Embryonic facial prominence (tissue), 1 donor: Measurements from ENCODE around the gene ZDHHC14.

Experiments
- DNase-seq: peaks from one replicate; pipeline ENCODE4 v3.0.0-alpha.2; 2016; ENCODE audit errors: extremely low spot score

The ZDHHC14 gene

DNA sequence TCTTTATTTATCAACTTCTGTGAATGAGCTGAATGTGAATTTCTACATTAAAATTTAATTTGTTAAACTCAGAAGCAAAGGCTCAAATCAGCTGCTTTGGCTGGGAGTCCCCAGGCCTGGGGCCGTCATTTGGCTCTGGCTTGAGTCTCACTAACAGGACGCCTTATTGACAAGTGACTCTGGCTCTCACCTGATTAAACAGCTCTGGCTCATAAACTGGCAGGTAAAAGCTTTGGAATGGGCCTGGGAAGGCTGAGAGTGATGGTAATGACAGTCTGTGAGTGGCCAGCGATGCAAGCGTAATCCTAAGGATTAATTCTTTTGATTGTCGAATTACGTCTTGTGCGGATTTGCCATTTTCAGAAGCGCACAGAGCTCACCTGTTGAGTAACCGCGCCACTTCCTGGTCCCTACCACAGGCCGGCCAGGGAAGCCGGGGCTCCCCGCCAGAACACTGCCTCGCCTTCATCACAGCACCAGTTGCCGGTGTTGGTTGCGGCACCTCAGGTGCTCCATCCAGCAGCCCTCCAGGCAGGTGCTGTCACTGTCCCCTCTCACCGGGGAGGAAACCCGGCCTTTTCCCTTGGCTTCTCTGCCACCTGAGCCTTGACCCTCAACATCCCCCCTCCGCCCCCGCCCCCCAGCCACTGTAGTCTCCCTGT is 110.7 kb downstream of the ZDHHC14 start:
- DNase-seq, result no peak

GRCh38 chr6:157492249-157492648 is 111.3 kb downstream of the ZDHHC14 start:
- DNase-seq, result no peak

- DNase-seq, result no peak
These were observed 111.8 kb downstream of the ZDHHC14 start for GRCh38 chr6:157492741-157493140.

GRCh38 chr6:157493173-157493572 is 112.2 kb downstream of the ZDHHC14 start:
- no peak for DNase-seq

- no peak for DNase-seq
These were observed 112.6 kb downstream of the ZDHHC14 start for GRCh38 chr6:157493576-157493975.

- DNase-seq, result no peak
These were observed 113.2 kb downstream of the ZDHHC14 start for GRCh38 chr6:157494132-157494710.

DNA sequence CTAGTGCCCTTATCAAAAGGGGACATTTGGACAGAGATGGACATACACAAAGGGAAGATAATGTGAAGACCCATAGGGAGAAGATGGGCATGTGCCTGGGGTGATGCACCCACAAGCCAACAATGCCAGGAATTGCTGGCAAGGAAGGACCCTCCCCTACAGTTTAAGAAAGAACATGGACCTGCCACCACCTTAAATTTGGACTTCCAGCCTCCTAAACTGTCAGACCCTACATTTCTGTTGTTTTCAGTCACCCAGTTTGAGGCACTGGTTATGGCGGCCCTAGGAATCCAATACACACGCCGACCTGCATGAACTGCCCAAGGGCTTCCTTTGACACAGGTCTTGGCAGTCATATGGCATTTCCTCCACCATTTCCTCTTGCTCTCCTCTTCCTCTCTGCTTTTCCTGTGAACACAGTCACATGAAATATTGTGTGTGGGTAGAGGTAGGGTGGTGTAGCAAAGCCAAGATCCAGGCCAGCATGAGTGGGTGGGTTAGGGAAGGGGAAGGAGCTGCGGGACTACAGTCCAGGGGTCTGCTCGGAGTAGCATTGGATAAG is 115.6 kb downstream of the ZDHHC14 start:
- DNase-seq, result no peak

- DNase-seq, result no peak
These were observed 116.6 kb downstream of the ZDHHC14 start for GRCh38 chr6:157497579-157497978.

GRCh38 chr6:157498817-157499216 is 117.8 kb downstream of the ZDHHC14 start:
- DNase-seq, result no peak

GRCh38 chr6:157500022-157500421 is 119.0 kb downstream of the ZDHHC14 start:
- DNase-seq, result no peak

DNA sequence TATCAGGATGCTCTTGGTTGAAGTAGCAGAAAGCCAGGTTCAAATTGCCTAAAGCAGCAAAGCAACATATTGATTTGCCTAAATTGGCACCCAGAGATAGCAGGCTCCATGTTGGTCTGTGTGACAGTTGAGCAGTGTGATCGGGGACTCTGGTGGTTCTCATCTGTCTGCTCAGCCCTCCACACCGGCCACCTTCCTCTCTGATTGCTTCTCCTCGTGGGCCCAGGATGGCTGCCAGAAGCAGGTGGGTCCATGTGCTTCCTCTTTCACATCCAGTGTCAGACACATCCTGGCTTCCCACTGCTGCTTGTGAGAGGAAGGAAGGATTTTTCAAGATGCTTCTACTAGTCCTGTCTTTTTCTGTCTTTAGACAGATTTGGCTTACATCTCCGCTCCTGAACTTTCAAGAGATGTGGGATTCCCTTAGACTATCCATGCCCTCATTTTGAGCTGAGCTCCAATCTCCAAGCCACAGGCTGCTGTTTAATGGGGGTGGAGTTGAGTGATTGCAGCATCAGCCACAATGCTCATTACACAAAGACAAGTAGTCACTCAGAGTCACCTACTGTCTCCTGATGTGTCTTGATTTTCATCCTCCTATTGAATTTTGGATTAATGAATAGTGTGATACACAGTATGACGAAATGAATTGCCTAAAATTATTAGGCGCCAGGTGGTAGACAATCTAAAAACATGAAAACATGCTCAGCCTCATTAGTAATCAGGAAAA is 122.2 kb downstream of the ZDHHC14 start:
- no peak for DNase-seq

DNA sequence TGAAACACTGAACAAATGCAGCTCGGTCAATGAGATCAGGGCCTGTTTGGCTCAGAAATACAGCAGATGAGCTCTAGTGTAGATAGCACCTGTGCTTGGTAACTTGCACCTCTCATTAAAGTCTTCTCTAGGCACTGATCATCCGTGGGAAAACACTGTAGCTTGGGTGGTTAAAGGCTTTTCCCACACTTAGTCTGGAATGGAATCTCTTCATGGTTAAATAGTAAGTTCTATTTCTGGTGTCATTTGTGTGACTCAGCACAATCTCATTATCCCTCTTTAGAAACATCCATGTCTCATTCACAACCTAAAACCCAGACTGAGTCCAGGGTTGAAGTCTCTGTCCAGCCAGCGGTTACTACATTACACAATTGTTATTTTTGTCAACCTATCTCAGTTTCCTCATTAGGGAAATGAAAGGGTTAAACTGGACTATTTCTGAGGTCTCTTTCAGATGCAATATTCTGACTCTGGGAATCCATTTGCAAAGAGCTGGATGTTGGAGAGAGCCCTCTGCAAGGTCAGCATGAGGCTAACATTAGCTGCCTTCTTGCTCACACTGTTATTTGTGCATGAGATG is 125.0 kb downstream of the ZDHHC14 start:
- DNase-seq, result no peak

DNA sequence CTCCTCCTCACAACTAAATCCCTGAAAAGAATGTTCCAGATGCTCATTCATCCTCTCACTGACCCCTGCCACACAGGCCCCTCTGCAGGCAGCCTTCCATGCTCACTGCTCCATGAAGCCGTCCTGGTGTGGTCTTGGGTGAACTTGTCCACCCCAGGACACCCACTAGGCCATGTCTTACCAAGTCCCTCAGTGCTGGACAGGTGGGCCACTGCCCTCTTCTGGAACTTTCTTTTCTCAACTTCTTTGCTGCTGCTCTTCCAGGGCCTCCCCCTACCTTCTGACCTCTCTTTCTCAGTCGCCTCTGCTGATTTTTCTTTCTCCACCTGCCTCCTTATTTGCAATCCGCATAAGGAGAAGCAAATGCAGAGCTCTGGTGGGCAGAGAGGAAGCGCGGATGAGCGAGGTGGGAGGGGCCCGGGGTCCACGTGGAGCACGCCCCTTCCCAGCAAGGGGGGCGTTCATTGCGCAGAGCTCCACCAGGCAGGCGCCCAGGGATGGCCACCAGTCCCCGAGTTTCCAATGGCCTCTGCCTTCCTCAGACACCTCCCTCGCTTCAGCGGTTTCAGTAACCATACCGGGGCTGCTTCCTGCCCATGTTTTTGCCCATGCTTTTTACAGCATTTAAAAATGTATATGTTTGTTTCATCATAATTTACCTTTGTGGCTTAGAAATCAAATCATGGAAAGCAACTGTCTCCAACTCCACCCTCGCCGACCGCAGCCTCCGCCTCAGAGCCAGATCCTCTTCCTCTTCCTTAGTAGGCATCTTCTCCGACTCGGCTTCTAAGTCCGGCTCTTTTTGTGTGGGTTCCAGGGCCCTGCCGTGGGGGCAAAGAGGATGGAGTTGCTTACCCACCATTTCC is 129.6 kb downstream of the ZDHHC14 start:
- no peak for DNase-seq

- DNase-seq, result no peak
These were observed 130.8 kb downstream of the ZDHHC14 start for GRCh38 chr6:157511682-157512381.

DNA sequence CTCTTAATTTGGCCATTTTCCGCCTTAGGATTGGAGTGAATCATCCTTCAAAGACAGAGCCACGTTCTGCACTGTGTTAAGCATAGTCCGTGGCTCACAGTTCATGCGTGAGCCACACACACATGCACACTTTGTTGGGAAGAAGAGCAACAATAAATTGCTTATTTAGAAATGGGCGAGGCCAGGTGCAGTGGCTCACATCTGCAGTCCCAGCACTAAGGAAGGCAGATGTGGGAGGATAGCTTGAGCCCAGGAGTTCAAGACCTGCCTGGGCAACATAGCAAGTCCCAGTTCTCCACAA is 131.3 kb downstream of the ZDHHC14 start:
- no peak for DNase-seq

DNA sequence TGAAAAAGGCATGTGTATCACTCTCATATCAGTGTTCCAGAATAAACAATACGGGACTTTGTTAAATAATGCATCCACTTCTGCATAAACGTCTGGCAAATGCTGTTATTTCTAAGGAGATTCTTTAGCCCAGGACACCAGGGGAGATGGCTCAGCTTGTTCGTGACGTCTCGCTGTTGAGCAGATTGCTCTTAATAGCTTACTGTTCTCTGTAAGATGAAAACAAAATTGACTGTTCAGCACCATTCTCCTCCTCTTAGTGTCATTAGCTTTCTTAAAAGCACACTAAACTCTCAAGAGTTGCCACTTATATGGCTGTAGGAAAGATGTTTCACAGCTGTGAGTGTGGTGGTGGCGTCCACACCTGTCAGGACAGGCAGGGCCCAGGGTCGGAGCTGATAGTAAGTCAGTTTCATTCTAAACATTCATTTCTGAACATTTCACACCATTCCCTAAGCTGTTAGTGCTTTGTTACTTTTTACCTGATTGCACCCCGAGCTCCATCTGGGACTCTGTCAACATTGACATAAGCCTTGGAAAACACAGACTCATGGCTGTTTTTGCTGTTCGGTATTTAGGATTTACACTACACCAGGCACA is 132.1 kb downstream of the ZDHHC14 start:
- no peak for DNase-seq

DNA sequence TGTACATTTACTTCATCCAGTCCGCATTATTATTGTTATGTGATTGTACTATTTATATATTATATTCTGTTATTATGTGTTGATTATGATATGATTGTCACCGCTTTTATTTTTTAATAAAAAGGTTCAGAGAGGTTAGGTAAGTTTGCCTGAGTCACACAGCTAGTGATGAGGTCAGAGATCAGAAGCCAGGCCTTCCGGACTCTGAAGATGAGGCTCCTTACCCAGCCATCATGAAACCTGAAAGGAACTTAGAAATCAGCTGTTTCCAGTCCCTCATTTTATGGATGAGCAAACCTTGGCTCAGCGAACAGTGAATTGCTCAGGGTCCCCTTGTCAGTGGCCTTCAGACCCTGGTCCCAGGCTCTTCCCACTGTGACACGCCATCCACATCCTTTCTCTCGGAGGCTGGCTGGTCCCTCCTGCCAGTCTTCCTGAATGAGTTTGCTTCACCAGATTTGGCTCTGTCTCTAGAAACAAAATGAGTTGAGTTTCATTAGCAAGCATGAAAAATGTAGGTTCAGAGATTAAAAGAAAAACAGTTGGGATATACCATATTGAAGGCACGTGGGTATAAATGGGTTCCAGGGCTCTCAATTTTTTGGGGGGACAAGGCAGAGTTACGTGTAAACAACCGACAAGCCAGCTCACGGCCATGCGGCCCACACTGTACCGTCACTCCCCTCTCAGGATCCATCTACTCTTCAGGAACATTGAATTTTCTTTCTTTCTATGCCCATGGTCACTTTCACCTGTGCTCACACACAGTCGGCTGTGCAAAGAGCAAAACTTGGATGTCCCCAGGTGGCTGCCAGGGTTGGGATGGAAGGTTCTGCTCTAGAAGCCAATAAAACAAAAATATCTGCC is 132.9 kb downstream of the ZDHHC14 start:
- DNase-seq, result no peak

DNA sequence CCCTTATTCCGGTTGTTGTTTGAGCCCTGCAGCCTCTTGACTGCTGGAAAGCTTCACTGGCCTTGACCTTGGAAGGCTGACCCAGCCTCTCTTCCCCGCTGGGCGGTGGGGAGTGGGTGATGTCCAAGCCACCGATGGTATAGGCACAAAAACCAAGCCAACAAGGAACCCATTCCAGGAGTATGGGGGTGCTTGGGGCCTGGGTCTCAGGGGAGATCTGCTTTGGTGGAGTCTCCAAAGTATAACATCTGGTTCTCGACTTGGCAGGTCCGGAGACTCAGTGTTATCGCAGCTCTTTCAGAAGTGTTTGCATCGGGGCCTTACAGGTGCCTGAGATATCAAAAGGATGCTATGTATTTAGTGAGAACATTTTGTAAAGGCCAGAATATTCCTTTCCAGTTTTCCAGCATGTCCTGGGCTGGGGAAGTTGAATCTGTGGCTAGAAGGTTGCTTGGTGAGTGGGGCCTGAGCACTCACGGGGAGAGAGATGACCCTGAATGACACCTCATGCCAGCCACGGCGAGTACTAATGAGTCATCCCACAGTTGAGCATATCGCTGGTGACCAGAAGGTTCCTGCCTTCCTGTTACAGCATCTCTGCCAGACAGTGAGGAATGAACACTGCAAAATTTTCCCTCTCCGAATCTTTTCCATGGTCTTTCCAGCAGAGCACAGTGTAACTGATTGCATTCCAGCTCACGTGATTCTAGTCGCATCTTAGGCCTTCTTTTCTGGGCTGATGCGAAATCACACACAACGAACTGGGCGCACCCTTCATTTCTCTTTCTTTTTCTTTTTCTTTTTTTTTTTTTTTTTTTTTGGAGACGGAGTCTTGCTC is 133.9 kb downstream of the ZDHHC14 start:
- no peak for DNase-seq
